ENCODE results near the gene CDC42BPB. TPM values are rescaled to one million over a fixed set of nuclear protein-coding genes. Genes with fewer than 3 reads are reported as not detected.

CDC42BPB gene
- total RNA-seq, 1 experiment from 2014 or later = 103 TPM

- H3T11ph ChIP-seq (ENCODE audit: low read length) = no peak overlapping the region
- no peak overlapping the region for H3K9ac ChIP-seq (ENCODE audit: extremely low read depth, insufficient read length, low read length)
- H3K56ac ChIP-seq (ENCODE audit: insufficient read length, low read depth, low read length) = no peak overlapping the region
- H4K5ac ChIP-seq (ENCODE audit: insufficient read length, low read depth, low read length) = no peak overlapping the region
- H3K4me2 ChIP-seq (ENCODE audit: insufficient read depth, insufficient read length, low read length) = no peak overlapping the region
- H2BK120ac ChIP-seq (ENCODE audit: low read depth, low read length, poor library complexity, severe bottlenecking) = no peak overlapping the region
- H3K23me2 ChIP-seq (ENCODE audit: insufficient read length, low read depth, low read length, poor library complexity, severe bottlenecking) = no peaks in the 10 kb centered on the region
- peak; percentile 14 for DNase-seq
- peaks cover 27 to 29% of the 10 kb centered on the region in 2 experiments for H3K4me1 Mint-ChIP-seq
- H2BK5ac ChIP-seq (ENCODE audit: insufficient read length, low read length) = no peak overlapping the region
- no peak overlapping the region for H3K4me3 Mint-ChIP-seq
- no peak overlapping the region for H4K8ac ChIP-seq (replicated peaks; ENCODE audit: insufficient read length, low read depth, low read length)
- no peak overlapping the region for H3K14ac ChIP-seq (ENCODE audit: insufficient read depth, low read length)
- peaks cover 22% of the 10 kb centered on the region; the same call in 1 of the 2 replicates for H3K79me2 ChIP-seq (ENCODE audit: insufficient read depth, low read length)
- H2AFZ ChIP-seq (ENCODE audit: low read length) = no peak overlapping the region
- H2BK15ac ChIP-seq (ENCODE audit: low read depth, low read length) = no peak overlapping the region
- TF ChIP-seq CTCF (conservative IDR thresholded peaks at IDR 0.05) = no peak
- no peak overlapping the region for H2BK12ac ChIP-seq (ENCODE audit: insufficient read length, low read depth, low read length)
- no peaks in the 10 kb centered on the region for H3K27me3 ChIP-seq (ENCODE audit: insufficient read depth, low read length)
- H3K23ac ChIP-seq (ENCODE audit: insufficient read length, low read depth, low read length) = no peak overlapping the region
- H4K20me1 ChIP-seq (ENCODE audit: control insufficient read depth, insufficient read depth, insufficient read length) = no peaks in the 10 kb centered on the region
- H3K27ac ChIP-seq (ENCODE audit: insufficient read length, low read depth, low read length) = no peak overlapping the region
- peaks cover 6 to 18% (median 7%) of the 10 kb centered on the region in 3 experiments for H3K36me3 Mint-ChIP-seq (ENCODE audit: insufficient read depth in 1 of 3, low read depth in 3 of 3)
- no peak overlapping the region for H3K4ac ChIP-seq (ENCODE audit: low read depth, low read length)
- no peaks in the 10 kb centered on the region for H3K27me3 Mint-ChIP-seq (ENCODE audit: low read depth)
- H3K4me1 ChIP-seq (ENCODE audit: insufficient read depth, low read length) = peaks cover 7% of the 10 kb centered on the region; the same call in 1 of the 2 replicates
- peaks cover 10% of the 10 kb centered on the region for H3K79me1 ChIP-seq (ENCODE audit: insufficient read depth, low read depth, low read length, poor library complexity, severe bottlenecking)
- WGBS (ENCODE audit: extremely low coverage, insufficient read length, low lambda C conversion rate) = no CpG with 5 or more reads among the region's 6 CpGs
- no peak overlapping the region; a peak in 1 of 7 replicates for H3K27ac Mint-ChIP-seq
- H3K18ac ChIP-seq (ENCODE audit: insufficient read length, low read depth, low read length) = no peak overlapping the region
- no peak overlapping the region for H2AK5ac ChIP-seq (ENCODE audit: insufficient read length, low read length)
- no peak overlapping the region for H2BK20ac ChIP-seq (ENCODE audit: low read depth, low read length, poor library complexity, severe bottlenecking)
- H4K91ac ChIP-seq (ENCODE audit: insufficient read length, low read depth, low read length) = no peak overlapping the region
- H3K9me3 Mint-ChIP-seq = no peaks in the 10 kb centered on the region; a peak in 1 of 5 replicates
- H3K9me3 ChIP-seq (ENCODE audit: control insufficient read depth, low read depth, low read length) = no peaks in the 10 kb centered on the region
Measured at GRCh38 chr14:103016594-103016993, 40.8 kb downstream of the CDC42BPB start.

Measured in H9 (cell line).